ENCODE measurements around the gene XCR1. TPM values are rescaled to one million over a fixed set of nuclear protein-coding genes. Genes with fewer than 3 reads are reported as not detected.

Gene XCR1
- total and polyA plus RNA-seq, 9 of the 15 experiments (the other 6 are each of a cell fraction or from before 2014, with no cell fraction given) = not detected

DNA sequence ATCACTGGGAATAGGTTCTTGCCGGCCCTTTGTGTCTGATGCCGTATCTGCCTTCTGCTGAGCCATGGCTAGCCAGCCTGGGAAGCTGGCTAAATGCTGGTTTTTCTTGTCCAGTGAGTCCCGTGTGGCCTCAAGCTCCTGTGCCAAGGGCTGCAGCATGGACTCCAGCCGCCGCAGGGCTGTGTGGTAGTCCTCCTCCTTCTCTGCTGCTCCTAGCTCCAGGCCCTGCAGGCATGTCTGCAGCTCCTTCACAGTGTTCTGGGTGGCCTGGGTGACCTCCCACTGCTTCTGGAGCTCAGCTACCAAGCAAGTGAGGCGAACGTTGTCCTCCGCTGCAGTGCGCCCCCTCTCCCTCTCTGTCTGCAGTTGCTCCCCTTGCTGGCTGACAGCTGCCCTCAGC is 59.1 kb downstream of the XCR1 start:
- peaks cover 96% of the 10 kb centered on the region for H3K36me3 ChIP-seq (ENCODE audit: control insufficient read depth, insufficient read depth, low read length)
- intact Hi-C loops (cut with micrococcal nuclease) = no loop called here
- WGBS (ENCODE audit: insufficient coverage, low coverage, missing lambda C conversion rate) = 94% methylated on average over 9 of the region's 9 CpGs
- H3K9me1 ChIP-seq (ENCODE audit: control insufficient read depth, insufficient read depth, low read length) = no peaks in the 10 kb centered on the region
- FAIRE-seq = no peak
- H3K79me2 ChIP-seq (ENCODE audit: control insufficient read depth, insufficient read depth, low read length) = no peaks in the 10 kb centered on the region
- no peak overlapping the region for H3K27ac ChIP-seq (ENCODE audit: extremely low read depth, low read depth, low read length)
- ChIA-PET POLR2A (interaction anchor here (0.8 to 2.1 kb wide), 5 partner anchors 8 to 39 kb away, joined by 3 to 6 read pairs (median 4); no protein-coding TSS in a partner anchor), CTCF (ENCODE audit: low intra/inter-chr PET ratio) (no interaction called here)
- no peak for DNase-seq (ENCODE audit: extremely low read depth in 1 of 4, low spot score in 3 of 4)
- H4K20me1 ChIP-seq (replicated peaks; ENCODE audit: control insufficient read depth, insufficient read depth, low read length) = no peaks in the 10 kb centered on the region
- TSS peak; percentile 31 for BruUV-seq (replicated peaks)
- no peaks in the 10 kb centered on the region; a peak in 1 of 5 replicates for H3K4me1 ChIP-seq (replicated peaks in 1 of 2; ENCODE audit: control insufficient read depth in 2 of 2, insufficient read depth in 2 of 2, low read length in 2 of 2)
- H3K9ac ChIP-seq (ENCODE audit: insufficient read depth in 1 of 2, low read depth in 2 of 2, low read length in 2 of 2) = no peak overlapping the region; a peak in 1 of 4 replicates
- no peaks in the 10 kb centered on the region for H3K9me3 ChIP-seq (replicated peaks; ENCODE audit: control insufficient read depth, insufficient read depth, low read depth, low read length)
- TF ChIP-seq FOXJ2 (tag; IDR thresholded peaks at IDR 0.05) = no peak
- TF ChIP-seq MTF1 (CRISPR knock-in tag; IDR thresholded peaks at IDR 0.05; ENCODE audit: borderline replicate concordance) = no peak
- no peak for TF ChIP-seq NR2F6 (CRISPR knock-in tag; IDR thresholded peaks at IDR 0.05)
- TF ChIP-seq ZKSCAN8 (CRISPR knock-in tag; IDR thresholded peaks at IDR 0.05) = no peak
- TF ChIP-seq XRCC4 (IDR thresholded peaks at IDR 0.05; ENCODE audit: extremely low read depth, insufficient read depth, insufficient read length) = no peak
- no peak for TF ChIP-seq ZNF699 (CRISPR knock-in tag; IDR thresholded peaks at IDR 0.05; ENCODE audit: insufficient replicate concordance)
- TF ChIP-seq CBX5 (IDR thresholded peaks at IDR 0.05; ENCODE audit: borderline replicate concordance, low read depth) = no peak
- in situ Hi-C loops (cut with MboI) = no loop called here
- H3K27me3 ChIP-seq (ENCODE audit: control insufficient read depth in 2 of 2, insufficient read depth in 2 of 2, low read length in 2 of 2) = no peaks in the 10 kb centered on the region
- H2AFZ ChIP-seq (ENCODE audit: low read depth, low read length) = no peak overlapping the region
- ATAC-seq = no peak
- no peak overlapping the region for H3K4me3 ChIP-seq
- no peak overlapping the region for H3K4me2 ChIP-seq (ENCODE audit: insufficient read depth, low read length)

DNA sequence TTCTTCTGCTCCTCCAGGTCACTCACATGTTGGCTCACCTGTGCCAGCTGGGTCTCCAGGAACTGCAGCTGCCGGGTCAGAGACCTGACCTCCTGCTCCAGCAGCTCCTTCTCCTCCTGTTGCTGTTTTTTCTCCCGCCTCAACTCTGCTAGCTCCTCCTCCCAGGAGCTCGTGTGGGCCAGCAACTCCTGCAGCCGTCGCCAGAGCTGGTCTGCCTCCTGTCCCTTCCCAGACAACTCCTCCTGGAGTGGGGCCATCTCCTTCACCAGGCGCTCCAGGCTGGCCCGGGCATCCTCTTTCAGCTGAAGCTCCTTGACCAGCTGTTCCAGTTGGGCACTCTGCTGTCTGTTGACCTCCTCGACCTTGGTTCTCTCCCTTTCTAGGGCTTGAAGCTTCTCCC is 59.6 kb downstream of the XCR1 start:
- ATAC-seq = no peak
- in situ Hi-C loops (cut with MboI) = no loop called here
- POLR2A ChIA-PET = interaction anchor here (0.6 to 2.1 kb wide), 6 partner anchors 9 to 226 kb away, joined by 3 to 6 read pairs (median 4); no protein-coding TSS in a partner anchor
- no peak for DNase-seq (ENCODE audit: extremely low read depth in 1 of 4, low spot score in 3 of 4)
- Histone ChIP-seq H3K9me1 (ENCODE audit: control insufficient read depth, insufficient read depth, low read length) (no peaks in the 10 kb centered on the region), H3K36me3 (ENCODE audit: control insufficient read depth, insufficient read depth, low read length) (peaks cover 96% of the 10 kb centered on the region), H3K9ac (ENCODE audit: insufficient read depth in 1 of 2, low read depth in 2 of 2, low read length in 2 of 2) (no peak overlapping the region), H4K20me1 (replicated peaks; ENCODE audit: control insufficient read depth, insufficient read depth, low read length) (no peaks in the 10 kb centered on the region), H3K79me2 (ENCODE audit: control insufficient read depth, insufficient read depth, low read length) (no peaks in the 10 kb centered on the region), H3K27ac (ENCODE audit: extremely low read depth, low read depth, low read length) (no peak overlapping the region), H3K9me3 (replicated peaks; ENCODE audit: control insufficient read depth, insufficient read depth, low read depth, low read length) (no peaks in the 10 kb centered on the region), H3K27me3 (ENCODE audit: control insufficient read depth in 2 of 2, insufficient read depth in 2 of 2, low read length in 2 of 2) (no peaks in the 10 kb centered on the region), H3K4me2 (ENCODE audit: insufficient read depth, low read length) (no peak overlapping the region), H3K4me1 (replicated peaks in 1 of 2; ENCODE audit: control insufficient read depth in 2 of 2, insufficient read depth in 2 of 2, low read length in 2 of 2) (no peaks in the 10 kb centered on the region; a peak in 1 of 5 replicates), H3K4me3 (no peak overlapping the region), H2AFZ (ENCODE audit: low read depth, low read length) (no peak overlapping the region)
- CTCF ChIA-PET (ENCODE audit: low intra/inter-chr PET ratio) = no interaction called here
- intact Hi-C loops (cut with micrococcal nuclease) = no loop called here
- WGBS (ENCODE audit: insufficient coverage, low coverage, missing lambda C conversion rate) = 88% methylated on average over 8 of the region's 8 CpGs
- no TSS peak for BruUV-seq (replicated peaks)
- no peak for FAIRE-seq
- no peak for TF ChIP-seq NFATC3 (IDR thresholded peaks at IDR 0.05)
- TF ChIP-seq KDM5B (IDR thresholded peaks at IDR 0.05; ENCODE audit: insufficient replicate concordance, low read depth, low read length) = no peak

Measured in K562 (cell line).